ENCODE measurements around the gene NAA80.

The NAA80 gene

DNA sequence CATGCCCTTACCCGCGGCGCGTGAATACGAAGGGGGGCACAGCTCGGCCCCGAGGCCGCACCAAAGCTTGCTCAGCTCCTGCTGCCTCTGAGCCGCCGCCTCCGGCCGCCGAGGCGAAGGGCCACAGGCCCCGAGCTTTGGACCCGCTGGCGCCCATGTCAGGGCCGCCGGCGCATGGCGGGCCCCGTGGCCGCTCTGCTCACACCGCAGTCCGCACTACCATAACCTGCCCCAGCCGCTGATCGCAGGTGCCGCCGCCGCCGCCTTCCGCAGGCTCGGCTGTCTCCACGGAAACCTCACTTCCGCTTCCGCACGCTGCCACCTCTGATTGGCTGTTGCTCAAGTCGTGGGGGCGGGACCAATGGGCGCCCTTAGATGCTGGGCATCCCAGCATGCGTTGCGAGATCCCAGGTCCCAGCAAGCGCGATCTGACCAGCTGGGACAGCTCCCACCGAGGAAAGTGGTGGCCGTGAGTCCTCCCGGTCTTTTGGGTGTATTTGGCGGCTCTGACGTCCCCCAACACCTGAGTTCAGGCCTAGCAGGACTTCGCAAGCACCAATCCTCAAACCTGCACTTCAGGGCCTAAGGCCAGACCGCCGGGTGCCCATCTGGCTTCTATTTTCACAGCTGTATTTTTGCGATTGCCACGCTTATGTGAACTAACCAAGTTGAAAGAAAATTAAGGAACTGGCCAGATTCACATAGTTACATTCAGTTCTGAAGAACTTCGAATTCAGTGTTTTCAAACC lies 28.9 kb upstream of the NAA80 start, which contains the start of gene TUSC2:
Gene TUSC2 (minus strand): TSS at position 281 of the 749 bp plus-strand sequence. CDS start 124 bp downstream, at position 157.
- DNase-seq: peak; percentile 95

DNA sequence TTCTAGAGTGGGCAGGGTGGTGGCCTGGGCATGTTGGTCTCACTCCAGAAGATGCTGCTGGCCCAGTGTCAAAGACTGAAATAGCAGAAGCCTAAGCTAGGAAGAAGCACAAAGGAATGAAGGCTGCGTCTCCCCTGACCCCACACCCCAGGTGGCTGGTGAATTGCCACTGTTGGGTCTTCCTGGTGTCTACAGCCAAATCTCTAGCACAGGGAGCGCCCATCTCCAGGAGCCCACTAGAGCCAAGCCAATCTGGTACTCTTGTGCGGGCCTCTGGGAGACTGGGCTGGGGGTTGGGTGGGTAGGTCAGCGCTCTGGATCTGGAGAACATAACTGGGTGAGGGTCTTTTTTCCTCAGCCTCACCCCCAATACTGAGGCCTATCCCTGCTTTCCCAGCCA lies 27.9 kb upstream of the NAA80 start:
- no peak for DNase-seq

DNA sequence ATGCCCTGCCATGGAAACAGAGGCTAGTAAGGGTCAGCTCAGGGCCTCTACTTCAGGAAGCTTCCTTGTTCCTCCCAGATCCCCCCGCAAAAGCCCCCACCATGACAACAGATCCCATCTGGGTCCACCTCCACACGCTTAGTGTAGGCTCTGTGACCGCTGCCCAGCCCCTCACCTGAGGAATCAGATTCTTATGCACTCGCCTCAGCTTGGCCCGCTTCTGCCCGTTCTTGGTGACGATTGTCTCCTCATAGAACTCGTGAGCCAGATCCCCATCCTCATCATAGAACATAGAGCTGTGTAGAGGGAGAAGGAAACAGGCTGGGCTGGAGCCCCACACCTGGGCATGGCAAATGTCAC lies 27.0 kb upstream of the NAA80 start:
- no peak for DNase-seq

DNA sequence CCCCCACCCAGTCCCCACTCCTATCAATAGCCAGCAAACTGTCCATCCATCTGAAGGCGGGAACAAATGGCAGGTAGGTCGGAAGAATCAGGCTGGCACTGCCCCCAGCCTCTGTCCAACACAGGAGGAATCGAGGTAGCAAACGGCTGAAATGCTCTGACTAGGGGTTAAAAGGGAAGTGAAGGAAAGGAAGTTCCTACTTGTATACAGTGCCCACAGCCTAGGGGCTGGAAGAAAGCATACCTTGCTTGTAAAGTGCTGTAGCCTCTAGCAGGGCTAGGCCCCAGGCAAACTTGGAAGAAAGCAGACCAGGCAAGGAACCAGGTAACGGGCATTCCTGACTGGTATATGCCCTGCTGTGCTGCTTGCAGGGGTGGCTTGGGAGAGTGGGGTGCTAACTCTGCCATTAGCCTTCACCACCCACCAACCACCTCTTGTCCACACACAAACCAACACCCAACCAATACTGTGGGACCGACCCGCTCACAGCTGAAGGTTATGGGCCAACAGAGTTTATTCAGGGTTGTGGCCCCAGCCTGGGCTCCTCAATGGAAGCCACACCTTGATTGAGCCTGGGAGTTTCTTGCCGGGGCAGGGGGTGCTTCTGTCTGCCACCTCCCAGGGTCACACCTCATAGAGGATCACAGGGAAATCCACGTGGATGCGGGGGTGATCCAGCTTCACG lies 26.4 kb upstream of the NAA80 start:
- DNase-seq: no peak

DNA sequence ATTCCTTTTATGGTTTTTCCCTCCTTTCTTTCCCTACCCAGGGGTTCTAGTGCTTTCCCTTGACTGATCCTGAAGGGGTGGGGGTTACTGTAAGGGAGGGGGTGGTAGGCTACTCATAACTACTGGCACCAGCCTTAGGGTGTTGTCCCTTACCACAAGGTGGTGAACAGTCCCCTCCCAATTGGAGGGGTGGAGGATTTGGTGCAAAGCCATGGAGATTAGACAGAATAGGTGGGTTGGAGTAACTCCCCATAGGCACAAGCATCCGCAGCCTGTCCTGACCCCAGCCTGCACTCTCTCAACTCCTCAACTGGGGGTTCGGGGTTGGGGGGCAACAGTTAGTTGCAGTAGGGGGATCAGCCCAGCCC lies 25.9 kb upstream of the NAA80 start:
- no peak for DNase-seq

DNA sequence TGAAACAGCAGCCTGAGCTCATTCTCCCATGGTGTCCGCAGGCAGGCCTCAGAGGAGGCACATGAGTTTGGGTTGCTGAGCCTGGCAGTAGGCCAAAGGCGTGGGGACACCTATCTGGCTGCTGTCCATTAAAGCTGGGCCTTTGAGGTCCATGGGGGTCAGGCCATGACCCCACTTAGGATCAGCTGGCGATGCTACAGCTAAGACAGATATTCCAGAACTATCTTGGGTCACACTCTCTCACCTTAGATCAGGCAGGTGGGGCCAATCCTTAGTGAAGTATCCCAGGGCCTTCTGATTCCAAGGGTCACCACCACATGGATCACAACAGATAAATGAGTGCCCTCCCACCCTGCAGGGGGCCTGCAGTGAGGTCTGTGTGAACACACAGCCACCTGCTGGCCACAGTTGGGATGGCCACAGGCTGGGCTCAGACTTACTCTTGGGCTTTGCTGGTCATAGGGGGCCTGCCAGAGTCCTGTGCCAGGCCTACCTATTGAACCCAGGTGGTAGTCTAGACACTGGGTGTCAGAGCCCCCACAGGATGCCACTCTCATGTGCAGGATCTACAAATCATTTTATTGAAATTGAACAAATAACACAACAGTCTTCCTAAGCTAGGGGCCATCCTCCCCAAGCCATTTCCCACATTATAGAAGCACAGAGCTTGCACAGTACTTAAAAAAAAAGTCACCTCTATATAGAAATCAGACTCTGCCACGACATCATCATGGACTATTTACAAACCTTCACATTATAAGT lies 25.3 kb upstream of the NAA80 start:
- peak; percentile 71 for DNase-seq

DNA sequence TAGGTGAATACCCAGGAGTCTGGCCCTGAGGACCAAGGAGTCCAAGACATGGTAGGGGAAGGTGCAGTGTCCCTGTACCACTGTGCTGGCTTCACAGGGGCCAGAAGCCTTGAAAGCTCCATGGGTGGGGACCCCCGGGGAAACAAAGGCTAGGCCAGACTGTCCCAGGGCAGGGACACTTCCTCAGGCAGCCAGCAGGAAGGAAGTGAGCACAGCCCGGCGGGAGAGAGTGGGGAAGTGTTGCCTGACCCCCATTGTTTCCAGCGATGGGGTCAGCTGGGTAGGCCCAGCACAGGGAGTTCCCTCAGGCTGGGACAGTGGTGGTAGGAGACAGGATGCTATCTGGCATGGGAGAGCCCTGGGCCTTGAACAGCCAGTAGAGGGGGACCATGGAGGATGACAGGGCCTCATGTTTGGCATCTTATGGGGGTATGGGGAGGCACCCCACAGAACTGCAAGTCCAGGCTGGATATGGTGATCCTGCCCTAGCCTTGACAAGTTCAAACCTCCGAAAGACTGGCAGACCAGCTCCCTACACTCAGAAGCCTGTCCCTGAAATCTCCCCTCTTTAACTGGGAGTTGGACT lies 24.5 kb upstream of the NAA80 start:
- no peak for DNase-seq

DNA sequence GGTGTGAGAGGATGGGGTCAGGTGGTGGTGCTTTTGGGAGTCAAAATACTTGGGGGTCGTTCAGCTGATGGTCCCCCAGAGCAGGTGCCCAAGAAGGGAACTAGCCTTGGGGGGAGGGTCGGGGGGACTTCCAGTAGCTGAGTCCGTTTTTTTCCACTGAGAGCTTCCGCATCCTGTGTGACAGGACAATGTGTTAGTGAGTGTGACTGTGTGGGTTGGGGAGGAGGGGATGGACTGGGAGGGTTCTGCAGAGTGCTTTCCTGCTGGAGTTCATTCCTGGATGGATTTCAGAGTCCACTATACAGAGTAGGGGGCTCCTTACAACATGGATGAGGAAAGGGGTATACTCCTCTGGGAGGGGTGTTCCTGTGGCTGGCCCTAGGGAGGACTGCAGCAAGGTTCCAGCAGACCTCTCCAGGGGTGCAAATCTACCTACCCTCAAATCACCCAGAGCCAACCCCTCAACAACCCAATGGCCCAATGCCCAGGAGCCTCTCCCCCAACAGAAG lies 23.9 kb upstream of the NAA80 start:
- no peak for DNase-seq

DNA sequence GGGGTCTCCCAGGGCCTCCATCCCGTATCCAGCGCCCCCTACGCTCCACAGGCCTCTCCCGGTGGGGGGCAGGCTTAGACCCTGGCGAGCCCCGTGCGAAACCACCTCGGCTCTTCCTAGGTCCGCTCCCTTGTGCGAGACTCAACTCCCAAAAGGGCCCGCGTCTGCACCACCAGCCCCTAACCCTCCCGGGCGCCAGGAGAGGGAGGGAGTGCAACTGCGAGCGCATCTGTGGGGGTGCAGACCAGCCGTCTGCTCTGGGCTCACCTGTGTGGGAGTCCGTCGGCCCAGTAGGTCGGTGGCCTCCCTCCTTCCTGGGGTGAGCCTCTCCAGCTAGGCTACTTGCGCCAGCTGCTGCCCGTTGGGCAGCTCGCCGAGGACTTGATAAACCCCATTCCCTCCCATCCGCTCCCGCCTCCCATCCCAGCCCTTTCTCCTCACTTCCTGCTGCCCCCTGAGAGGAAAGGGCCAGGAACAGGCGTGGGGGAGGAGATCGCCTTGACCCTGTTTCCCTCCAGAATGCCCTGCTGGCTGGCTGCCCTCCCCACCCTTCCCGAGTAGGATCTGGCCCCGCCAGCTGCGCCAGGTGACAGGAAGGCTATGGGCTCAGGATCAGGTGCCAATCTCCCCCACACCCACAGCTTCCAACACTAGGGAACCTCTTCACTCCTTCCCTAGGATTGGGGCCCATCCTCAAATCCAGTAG lies 23.3 kb upstream of the NAA80 start, which contains the start of gene HYAL2:
Gene HYAL2 (minus strand): TSS at position 360 of the 706 bp plus-strand sequence. CDS start 2,256 bp downstream, outside the sequence.
- no peak for DNase-seq

DNA sequence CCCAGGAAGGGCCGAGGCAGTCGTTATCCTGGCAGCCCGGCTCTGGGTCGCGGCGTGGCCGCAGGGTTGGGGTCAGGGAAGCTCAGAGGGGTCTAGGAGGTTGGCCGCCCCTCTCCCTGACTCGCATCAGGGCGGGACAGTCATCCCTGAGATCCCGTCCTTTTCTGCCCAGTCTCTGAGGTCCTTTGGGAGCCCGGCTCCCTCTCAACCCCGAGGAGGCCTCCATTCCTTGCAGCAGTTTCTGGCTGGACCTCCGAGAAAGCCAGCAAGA lies 22.8 kb upstream of the NAA80 start:
- no peak for DNase-seq

DNA sequence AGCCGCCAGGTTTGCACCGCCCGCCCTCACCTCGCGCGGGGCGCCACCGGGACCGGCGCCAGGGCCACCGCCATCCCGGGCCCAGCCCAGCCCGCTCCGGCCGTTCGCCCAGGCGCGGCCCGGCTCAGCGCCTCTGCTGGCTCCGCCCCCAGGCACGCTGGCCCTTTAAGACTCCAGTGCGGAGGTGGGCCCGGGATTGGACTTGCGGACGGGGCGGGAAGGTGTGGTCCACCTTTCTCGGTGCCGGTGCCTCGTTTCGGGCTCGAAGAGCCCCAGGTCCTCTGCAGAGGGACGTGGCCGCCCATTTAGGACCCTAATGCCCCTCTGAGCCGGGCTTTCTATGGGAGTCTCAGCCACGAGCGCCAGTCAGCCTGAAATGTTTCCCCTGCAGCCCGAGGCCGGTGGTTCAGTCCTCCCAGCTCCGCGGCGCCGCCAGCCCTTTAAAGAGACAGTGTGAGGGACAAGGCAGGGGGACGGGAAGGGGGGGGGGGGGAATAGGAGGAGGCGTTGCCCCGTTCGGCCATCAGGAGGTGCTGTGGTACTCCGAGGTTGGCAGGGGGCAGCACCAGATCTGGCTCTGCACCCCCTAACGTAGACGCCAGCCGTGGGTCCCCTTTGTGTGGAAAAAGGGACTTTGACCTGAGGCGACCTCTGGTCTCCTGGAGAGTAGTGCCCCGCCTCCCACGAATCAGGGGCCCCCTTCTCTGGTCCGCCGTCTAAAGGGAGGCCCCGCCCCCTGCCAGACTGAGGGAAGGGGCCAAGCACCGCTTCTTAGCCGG lies 22.3 kb upstream of the NAA80 start:
- DNase-seq: peak; percentile 86

DNA sequence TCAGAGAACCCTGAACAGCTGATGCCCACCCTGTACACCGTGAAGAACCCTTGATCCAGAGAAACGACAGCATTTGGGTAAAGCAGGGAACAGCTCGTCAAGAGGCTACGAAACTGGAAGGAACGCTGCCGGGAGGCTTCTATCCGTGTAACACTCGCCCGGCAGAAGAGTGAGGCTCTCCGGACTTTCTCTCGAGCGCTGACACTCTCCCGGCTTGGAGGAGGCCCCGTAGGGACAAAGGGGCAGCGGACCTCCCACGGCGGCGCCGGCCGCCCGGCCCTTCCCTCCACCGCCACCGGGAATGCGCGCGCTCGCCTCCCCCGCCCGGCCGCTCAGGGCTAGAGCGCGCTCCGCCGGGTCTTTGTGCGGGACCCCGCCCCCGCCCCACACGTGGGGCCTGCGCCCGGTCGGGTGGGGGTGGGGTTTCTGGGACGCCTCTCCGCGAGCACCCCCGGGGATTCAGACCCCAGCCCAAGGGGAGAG lies 21.7 kb upstream of the NAA80 start:
- DNase-seq: peak; percentile 73

DNA sequence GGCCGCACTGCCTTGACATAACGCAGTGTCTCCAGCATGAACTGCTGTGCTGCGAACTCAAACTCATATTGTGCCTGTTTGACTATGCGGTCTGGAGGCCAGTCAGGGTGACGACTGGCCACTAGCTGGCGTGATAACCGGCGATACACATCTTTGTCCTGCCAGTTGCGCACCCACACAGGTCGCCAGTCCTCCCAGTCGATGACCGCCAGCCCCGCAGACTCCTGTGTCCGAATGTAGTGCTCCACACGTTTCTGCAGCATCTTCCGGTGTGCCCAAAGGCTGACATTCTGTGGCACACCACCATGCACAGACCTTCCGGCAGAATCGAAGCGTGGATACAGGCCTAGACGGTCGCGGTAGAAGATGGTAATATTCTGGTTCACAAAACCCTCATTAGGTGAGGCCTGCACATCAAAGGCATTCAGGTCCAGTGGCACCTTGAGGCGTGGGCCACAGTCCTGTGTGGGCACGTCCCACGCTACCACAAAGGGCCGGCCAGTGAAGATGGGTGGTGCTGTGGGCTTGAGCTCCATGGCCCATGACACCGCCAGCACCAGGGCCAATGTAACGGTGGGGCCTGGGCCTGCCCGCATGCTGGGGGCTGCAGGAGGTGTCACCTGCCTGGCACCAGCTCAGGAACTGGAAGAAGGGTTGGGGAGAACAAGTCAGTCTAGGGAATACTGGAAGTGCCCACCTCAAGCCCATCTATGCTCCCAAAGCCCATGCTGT lies 20.9 kb upstream of the NAA80 start:
- DNase-seq: no peak

DNA sequence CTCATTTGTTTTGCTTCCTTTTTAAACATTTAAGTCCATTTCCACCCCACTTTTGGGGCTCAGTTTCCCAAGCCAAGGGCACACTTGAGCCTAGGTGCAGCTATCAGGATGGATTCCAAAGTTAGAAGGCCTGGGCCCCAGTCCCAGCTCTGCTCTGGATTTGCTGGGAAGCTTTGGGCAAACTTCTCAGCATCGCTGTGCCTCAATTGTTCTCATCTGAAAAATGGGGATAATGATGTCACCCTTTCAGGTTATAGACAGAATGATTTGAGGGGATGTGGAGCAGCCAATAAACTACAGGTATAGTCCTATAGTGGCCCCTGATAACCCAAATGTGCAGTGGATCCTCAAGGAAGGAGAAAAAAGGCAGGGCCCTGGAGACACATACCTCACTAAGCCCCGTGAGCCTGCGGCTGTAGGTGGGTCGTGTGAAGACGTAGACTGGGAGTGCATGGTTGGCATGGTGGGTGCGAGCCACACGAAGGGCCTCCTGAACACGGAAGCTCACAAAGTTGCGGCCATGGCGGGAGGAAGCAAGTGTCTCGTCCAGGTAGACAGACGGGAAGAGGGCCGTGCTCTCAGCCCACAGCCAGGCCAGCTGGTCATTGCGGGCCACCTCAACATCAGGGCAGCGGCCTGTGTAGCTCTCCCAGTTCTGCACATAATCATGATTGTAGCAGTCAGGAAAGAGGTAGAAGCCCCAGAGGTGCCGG lies 20.1 kb upstream of the NAA80 start:
- no peak for DNase-seq

DNA sequence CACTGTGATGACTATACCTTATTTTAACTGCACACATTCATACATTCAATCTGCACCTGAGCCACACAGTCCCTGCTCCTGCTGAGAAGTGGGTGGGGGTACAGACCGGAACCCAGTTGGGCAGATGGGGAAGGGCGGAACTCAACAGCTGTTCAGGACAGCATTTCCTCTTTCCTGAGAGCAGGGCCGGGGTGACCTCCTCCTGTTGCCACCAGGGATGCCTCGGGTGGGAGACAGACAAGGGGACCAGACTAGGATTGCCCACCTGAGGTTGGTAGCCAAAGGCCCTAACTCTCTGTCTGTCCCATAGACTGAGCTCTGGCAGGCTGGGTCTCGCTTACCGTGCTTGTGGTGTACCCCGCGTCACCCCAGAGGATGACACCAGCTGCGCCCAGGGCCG lies 19.4 kb upstream of the NAA80 start:
- no peak for DNase-seq

DNA sequence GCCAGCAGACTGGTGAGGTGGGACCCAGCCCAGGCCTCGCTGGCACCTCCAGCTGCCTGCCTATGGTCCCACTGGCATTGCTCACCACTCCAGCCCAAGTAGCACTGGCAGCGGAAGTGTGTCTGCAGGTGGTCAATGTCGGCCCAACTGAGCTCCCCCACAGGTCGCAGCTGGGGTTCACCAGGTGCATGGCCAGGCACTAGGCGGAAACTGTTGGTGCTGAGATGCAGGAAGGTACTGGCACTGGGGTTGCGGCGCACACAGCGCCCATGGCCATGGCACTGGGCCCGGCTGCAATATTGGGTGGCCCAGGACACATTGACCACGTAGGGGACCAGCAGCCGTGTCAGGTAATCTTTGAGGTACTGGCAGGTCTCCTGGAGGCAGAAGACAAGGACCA lies 19.0 kb upstream of the NAA80 start:
- DNase-seq: no peak

DNA sequence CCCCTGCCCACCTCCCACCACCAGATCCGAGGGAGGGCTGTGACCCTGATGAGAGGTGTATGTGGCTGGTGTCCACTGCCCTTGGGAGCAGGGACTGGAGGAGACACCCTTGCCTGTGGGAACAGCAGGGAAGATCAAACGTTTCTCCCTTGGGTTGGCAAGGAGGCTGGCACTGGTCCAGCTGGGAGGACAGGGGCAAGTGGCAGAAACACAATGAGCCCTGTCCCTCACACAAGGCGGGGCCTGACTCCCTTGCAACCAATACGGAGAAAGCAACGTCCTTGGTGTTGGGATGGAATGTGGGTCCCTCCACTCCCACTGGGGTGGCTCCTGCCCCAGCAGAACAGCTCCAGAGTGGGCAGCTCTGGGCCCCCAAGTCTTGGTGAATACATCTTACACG lies 18.1 kb upstream of the NAA80 start:
- no peak for DNase-seq

DNA sequence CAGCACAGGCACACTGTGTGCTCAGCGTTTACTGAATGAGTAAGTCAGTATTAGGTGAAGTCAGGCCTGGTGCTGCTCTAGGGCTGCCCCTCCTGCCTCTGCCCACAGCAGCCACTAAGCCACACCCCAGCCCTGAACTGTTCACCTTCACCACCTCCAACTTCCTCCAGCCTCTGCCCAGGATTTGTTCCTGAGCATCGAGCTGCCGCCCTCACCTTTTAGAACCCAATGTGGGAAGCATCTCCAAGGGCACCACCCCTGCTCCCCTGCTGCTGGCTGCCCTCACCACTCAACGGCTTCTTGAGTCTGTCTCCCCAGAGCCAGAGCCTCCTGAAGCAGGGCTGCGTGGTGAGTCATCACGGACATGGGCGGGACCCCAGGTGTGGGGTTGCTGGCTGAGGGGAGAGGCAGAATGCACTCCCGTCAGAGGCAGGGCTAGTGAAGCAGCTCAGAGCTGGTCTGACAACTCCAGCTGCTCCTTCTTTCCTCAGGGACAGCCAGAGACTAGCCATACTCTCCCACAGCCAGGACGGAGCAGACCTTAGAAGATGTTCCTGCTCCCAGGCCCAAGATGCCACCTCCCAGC lies 17.5 kb upstream of the NAA80 start:
- peak; percentile 53 for DNase-seq

DNA sequence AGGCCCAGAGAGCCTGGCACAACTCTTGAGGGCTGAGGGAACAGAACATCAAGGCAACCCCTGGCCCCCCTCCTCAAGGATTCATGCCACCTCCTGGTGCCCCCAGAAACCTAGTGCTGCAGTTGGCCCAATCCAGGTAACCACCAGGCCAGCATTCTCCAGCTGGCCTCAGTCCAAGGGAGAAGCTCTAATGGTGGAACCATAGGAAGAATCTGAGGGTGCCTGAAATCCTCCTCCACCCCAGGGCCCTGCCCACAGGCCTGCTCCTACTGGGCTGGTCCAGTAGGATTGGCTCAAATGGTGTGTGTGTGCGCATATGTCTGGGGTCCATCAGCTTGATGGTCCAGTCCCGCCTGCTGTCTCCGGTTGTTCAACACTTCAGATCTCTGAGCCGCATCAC lies 15.6 kb upstream of the NAA80 start:
- DNase-seq: no peak

DNA sequence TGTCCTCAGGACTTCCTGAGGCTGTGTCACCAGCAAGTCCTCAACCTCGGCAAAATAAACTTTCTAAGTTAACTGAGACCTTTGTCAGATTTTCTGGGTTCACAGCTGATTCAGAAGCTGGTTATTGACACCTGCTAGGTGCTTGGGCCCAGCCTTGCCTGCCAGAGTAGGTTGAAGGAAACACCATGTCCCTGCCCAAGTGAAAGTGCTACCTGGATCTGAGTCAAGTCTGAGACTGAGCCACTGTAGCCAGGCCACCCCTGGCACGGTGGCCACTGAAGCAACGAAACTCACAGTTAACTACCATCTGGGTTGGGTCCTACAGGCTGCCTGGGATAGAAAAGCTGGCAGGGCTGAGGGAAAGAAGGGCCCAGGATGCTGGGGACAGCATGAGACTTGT lies 15.1 kb upstream of the NAA80 start:
- DNase-seq: no peak
